HG02571 (cell line): ENCODE data around the gene PRR30.

ENCODE experiments used
- ATAC-seq: cut with Tn5 transposase; IDR thresholded peaks from one replicate; pipeline ENCODE4 v1.9.1; 2021; ENCODE audit warnings: mild to moderate bottlenecking, moderate library complexity; ENCODE audit not compliant: unreplicated experiment

Gene PRR30

DNA sequence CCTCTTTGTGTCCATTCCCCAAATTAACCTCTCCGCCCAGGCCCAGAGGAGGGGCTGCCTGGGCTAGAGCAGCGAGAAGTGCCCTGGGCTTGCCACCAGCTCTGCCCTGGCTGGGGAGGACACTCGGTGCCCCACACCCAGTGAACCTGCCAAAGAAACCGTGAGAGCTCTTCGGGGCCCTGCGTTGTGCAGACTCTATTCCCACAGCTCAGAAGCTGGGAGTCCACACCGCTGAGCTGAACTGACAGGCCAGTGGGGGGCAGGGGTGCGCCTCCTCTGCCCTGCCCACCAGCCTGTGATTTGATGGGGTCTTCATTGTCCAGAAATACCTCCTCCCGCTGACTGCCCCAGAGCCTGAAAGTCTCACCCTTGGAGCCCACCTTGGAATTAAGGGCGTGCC lies 39.2 kb downstream of the PRR30 start:
- ATAC-seq: no peak

DNA sequence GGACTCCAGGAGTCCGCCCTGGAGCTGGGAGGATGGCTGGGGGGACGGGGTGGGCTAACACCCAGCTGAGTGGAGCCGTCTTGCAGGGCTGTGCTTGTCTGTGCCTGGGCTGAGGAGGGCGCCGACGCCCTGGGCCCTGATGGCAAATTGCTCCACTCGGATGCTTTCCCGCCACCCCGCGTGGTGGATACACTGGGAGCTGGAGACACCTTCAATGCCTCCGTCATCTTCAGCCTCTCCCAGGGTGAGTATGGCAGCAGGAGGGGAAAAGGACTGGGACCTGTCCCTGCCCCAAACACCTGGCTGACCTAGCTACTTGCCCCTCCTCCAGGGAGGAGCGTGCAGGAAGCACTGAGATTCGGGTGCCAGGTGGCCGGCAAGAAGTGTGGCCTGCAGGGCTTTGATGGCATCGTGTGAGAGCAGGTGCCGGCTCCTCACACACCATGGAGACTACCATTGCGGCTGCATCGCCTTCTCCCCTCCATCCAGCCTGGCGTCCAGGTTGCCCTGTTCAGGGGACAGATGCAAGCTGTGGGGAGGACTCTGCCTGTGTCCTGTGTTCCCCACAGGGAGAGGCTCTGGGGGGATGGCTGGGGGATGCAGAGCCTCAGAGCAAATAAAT lies 39.8 kb downstream of the PRR30 start:
- ATAC-seq: no peak

DNA sequence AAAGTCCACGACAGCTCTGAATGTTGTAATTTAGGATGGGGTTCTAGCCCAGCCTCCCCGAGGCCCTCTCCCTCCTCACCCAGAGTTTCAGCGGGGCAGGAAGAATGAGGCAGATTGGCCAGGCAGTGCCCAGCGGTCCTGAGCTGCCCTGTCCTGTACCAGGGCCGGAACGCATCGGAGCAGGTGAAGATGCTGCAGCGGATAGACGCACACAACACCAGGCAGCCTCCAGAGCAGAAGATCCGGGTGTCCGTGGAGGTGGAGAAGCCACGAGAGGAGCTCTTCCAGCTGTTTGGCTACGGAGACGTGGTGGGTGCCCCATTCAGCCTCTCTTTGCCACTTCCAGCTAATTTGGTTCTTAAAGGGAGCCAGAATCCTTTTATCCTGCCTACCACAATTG lies 41.9 kb downstream of the PRR30 start:
- no peak for ATAC-seq

DNA sequence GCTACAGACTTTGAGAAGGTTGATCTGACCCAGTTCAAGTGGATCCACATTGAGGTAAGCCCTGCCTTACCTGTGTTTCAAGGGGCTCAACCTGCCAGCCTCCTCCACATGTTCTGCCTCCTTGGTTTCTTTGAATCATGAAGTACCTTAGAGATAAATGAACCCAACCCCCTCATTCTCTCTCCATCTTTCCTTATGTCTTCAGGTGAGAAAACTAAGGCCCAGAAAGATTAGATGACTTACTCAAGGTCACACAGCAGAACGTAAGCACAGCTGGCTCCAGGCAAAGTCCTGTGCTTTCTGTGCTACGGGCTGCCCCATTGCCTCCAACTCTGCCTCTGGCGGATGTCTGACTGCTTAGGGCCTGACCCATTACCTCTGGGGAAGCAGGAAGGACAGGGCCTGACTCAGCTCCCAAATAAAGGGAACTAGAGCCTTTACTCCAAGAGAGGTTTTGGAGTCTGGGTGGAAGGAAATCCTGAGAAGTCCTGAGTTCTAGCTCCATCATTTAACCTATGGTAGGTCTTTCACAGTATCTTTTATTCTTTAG lies 42.4 kb downstream of the PRR30 start:
- no peak for ATAC-seq

DNA sequence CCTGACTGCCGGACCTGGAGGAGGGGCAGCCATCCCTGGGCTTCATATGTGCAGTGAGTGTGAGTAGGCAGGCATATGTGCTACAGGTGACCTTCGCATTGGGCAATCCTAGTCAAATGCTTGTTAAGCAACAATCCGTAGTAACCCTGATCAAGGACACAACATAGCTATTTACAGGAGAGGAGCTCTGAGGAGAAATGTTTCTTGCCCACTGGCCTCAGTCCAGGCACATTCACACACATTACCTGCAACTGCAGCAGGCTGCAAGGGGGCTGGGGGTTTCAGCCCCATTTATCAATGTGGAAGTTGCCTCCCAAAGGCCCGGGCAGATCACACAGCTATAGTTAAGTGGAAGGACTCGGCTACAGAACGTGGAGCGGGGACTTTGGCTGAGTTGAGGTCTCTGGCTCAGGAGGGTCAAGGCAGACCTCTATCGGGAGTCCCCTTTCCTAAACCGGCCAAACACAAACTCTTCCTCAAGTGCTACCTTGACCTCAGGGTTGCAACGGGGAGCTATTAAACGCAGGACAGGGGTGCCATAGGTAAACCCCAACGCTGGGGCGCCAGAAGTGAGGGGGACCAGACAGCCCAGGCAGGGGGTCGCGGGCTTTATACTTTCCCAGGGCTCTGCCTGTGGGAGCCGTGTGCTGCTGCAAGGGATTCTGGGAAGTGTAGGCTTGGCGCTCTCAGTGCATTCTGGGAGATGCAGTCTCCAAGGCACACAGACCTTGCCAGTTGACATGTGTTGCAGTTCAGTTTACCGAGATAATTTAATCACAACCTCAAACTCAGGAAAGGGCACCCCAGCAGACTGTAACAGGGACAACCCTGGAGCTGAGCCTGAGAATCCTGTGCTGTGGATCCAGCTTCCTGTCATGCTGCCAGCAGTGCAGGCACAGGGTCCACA lies 43.2 kb downstream of the PRR30 start:
- no peak for ATAC-seq

DNA sequence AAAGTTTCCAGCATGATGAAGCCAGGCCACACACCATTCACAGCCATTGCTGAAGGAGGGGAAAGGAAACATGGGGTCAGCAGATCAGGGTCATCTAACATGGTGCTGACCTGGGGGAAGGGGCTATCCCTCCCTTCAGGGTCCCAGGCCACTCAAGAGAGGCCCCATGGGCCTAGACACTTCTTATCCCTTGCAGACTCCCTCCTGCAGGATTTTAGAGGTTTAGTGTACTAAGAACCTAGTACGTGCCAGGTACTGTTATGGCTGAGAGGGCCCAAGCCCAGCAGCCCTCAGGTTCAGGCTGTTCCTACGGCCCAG lies 43.8 kb downstream of the PRR30 start:
- ATAC-seq: no peak

DNA sequence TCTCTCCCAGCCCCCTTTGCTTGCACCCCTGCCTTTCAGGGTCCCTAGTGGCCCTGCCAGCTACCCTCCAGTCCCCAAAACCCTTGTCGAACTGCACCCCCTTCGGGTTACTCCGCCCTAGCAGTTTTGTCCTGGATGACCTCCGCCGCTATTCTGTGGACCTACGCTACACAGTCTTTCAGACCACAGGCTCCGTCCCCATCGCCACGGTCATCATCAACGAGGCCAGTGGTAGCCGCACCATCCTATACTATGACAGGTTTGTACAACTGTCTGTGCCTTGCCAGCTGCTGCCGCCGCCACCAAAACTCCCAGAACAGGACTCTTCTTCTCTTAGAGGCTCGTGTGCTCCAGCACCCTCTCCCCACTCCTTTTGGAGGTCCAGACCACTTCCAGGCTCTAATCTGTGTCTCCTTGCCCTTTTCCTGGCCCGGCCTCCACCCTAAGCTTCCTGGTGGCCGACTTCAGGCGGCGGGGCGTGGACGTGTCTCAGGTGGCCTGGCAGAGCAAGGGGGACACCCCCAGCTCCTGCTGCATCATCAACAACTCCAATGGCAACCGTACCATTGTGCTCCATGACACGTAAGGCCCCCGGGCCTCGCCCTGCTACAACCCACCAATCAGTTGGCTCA lies 44.7 kb downstream of the PRR30 start:
- ATAC-seq: no peak

DNA sequence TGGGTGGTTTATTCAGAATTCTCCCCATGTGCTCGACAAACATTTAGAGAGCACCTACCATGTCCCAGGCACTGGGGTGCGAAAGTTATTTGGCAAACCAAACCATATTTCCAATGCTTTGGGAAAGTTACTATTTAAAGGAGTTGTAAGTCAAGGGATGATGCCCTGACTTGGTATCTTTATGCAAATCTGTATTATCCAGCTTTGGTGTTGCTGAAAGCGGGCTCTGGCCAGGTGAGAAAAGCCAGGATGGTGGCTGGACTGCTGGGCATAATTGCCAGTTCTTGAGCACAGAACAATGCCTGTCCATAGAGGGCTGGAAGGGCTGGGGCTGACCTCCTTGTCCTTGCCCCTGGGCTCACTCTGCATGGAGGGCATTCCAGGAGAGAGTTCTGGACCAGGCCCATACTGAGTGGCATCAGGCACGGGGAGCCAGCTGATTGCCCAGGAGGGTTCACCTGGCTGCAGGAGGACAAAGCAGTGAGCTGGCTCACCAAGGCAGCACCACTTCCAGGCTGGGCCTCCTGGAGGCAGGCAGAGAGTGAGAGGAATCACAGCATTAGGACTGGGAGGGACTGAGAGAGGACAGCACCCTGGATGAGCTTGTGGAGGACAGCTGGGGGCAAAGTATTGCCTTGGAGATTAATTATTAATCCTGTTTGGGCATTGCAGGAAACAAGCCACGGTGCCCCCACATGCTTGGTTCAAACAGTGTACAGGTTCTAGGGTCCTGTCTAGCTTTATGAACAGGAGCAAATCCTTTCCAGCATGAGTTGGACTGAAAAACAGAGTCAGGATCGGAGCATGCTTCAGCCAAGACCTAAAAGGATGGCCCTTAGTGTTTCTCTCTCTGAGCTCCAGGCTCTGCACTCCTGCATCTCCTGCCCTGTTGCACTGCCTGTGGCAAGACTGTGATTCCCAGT lies 45.5 kb downstream of the PRR30 start:
- no peak for ATAC-seq

DNA sequence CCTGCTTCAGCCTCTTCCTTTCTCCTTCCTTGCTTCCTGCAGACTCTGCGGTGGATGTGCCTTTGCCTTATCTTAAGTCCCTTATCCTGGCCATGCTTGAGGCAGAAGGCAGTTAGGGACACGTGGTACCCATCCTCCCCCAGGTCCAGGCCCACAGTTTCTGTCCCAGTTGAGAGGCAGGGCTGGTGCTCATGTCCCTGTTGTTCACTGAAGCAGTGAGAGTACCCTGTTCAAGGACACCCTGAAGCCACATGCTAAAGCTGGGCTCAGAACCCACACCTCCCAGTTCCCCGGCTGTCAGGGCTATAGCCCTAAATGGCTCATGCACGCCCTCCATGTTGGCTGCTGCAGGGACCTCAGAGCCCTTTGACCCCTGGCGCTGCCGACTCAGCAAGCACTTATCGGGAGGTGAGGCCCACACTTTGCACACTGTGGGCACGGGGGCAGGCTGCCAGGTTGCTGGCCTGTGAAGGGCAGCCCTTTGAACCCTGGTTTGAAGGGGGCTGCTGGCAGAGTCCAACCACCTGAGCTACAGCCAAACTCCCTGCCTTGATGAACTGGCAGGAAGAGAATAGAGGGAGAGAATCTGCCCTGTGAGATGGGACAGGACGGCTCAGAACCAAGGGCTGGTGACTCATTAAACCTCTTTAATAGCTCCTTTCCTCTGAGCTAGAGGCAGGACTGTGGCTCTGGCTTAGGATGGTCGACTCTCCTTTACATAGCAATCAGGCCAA lies 46.3 kb downstream of the PRR30 start:
- ATAC-seq: no peak

DNA sequence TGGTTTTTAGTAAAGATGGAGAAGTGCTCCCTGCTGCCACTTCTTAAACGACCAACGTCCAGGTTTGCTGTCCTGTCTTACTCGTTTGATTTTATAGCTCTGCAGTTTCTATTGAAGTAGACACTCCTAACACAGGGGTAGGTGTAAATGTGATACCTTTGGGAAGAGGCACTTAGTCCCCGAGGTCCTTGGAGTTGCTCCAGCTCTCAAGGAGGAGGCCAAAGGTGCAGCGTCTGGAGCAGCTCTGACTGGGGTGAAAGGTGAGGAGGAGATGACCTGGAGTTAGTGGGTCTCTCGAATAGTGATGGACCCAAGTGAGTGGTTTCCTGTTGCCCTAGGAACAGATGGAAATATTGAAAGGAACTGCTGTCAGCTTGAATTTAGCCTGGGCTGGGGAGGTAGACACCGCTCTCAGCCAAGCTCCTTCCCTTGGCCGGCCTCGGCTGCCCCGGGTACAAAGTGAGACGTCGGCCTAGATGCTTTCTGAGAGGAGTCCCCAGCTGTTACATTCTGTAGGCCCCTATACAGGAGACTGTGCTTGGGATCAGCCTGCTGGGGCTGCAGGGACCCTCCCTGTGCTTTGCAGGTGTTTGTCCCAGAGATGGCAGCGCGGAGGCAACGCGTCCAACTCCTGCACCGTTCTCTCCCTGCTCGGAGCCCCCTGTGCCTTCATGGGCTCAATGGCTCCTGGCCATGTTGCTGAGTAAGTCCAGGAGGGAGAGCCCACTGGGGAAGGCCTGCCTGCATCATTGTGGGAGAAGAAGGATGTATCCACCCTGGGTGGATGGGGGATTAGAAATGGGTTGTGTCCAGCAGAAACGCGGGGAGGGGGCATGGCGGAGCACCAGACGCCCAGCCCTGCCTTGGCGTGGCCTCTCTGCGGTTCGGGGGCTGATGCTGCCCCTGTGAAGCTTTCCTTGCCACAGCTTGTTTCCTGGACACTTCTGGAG lies 47.2 kb downstream of the PRR30 start:
- ATAC-seq: no peak

DNA sequence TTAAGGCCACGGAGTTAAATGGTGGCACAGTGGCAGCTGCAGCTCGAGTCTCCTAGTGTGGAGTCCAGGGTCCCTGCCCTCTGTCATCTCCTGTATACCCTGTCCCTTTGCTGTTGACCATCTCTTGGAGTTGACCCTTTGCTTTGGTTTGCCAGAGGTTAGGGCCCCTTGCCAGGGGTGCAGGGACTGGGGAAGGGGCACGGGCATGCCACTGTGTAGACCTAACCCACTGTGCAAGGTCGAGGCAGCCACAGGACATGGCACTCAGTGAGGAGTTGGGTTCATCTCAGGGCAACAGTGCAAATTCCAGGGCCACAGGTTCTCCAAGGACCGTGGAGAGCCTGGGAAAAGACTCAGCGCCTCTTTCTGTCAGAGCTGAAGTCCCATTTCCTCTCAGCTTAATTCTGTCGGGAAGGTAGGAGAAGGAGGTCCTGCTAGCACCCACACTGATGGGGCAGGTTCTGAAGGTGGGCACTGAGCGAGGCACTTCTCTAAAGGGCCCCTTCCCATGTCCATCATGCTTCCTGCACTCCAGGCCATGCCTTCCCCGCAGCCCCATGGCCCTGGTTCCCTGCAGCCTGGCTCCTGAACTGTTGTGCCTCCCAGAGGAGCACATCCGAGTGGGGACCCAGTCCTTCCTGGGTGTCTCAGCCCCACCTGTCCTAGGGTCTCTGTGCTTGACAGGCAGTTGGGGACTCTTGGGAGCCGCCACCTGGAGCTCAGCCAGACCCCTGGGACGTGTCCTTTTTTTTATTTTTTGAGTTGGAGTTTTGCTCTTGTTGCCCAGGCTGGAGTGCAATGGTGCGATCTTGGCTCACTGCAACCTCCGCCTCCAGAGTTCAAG lies 49.9 kb downstream of the PRR30 start:
- no peak for ATAC-seq

DNA sequence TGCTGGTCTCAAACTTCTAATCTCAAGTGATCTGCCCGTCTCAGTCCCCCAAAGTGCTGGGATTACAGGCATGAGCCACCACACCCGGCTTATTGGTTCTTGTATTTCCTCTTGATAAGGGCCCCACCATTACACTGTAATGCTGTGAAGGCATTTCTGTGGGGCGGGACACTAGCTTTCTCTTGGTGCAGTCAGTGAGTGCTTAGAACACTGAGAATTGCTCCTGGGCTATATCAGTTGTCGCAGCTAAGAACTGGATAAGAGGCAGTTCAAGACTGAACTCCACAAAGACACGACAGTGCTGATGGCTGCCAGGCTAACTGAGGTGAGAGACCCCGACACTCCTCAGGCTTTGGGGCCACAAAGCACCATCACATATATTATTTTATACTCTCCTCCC lies 50.6 kb downstream of the PRR30 start:
- ATAC-seq: no peak

DNA sequence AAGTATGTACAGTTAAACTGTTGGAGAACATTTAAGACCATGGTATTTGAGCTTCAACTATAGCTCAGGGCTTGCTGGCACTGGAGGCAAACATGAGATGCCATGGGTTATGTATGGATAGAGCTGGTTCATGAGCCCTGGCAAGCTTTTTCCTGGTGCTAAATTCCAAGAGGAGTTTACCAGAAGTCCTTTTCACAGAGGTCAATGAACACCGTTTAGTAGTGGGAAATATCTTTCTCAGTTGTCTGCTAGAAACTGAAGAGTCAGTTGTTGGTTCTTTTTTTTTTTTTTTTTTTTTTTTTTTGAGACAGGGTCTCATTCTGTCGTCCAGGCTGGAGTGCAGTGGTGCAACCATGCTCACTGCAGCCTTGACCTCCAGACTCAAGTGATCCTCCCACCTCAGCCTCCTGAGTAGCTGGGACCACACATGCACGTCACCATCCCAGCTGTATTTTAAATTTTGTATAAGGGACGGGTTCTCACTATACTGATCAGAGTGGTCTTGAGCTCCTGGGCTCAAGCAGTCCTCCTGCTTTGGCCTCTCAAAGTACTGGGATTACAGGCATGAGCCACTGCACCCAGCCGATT lies 51.3 kb downstream of the PRR30 start:
- no peak for ATAC-seq
